Measurements from ENCODE around the gene ADPRHL1.

DNA sequence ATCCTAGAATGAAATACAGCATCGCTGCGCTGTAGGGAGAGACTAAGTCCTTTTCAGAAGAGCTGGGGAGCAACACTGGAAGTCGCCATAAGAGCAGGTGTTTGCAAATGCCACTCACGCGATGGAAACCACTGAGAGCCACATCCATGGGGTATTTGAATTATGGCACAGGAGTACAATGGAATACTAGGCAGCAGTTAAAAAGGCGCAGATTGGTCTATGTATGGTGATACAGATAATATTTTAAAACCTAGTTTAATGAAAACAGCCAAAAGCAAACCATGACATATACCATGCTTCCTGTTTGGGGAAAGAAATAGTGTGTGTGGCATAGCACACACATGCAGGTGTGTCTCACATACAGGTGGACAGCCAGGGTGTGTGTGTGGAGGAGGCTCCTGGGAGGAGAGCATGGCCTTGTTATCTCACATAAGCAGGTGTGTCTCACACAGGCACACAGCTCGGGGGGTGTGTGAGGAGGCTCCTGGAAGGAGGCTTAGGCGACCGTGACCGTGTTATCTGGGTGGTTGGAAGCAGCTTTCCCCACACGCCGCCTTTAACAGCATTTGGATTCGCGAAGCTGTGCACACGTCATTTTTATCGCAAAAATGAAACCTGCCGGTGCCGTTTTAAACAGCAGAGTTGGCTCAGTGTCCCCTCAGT, 33.6 kb downstream of the ADPRHL1 start:
- TF ChIP-seq CTCF (IDR thresholded peaks at IDR 0.05; ENCODE audit: low read depth, low read length) (no peak), EZH2phosphoT487 (IDR thresholded peaks at IDR 0.05; ENCODE audit: low read depth) (no peak)
